ENCODE data around the gene FFAR3. TPM values are rescaled to one million over a fixed set of nuclear protein-coding genes. Genes with fewer than 3 reads are reported as not detected.

FFAR3 gene
- total and polyA plus RNA-seq, 2 of the 13 experiments (the other 11 are each of a cell fraction or from before 2014, with no cell fraction given) = not detected

DNA sequence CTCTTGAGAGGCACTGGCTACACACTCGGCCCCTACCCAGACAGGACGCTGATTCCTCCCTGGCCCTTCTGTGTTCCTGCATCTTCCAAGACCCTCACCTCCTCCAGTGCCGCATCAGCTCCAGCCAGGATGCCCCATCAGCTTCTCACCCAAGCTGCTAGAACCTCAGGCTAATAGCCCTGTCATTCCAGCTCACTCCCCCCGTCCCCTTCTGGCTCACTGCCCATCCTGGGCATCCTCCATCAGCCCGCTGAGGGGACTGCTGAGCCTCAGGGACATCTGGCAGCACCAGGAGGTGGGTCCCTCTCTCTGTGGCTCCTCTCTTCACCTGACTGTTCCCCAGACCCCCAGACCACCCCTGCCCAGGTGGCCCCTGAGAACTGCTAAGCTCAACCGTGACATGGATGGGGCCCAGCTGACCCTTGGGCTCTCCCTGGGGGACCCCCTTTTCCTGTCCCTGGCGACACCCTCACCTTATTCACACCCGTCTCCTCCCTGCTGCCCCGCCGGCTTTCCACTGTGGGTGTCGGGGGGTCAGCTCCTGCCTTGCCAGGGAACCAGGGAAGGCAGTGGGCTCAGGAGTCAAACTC is 4.8 kb downstream of the FFAR3 start (continued):
- TF ChIP-seq, protein P1, sequence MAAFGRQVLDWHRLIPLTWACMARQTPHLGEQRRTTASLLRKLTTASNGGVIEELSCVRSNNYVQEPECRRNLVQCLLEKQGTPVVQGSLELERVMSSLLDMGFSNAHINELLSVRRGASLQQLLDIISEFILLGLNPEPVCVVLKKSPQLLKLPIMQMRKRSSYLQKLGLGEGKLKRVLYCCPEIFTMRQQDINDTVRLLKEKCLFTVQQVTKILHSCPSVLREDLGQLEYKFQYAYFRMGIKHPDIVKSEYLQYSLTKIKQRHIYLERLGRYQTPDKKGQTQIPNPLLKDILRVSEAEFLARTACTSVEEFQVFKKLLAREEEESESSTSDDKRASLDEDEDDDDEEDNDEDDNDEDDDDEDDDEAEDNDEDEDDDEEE (CRISPR knock-in tag; IDR thresholded peaks at IDR 0.05) = no peak
- TF ChIP-seq SIX4 (CRISPR knock-in tag; IDR thresholded peaks at IDR 0.05) = no peak

DNA sequence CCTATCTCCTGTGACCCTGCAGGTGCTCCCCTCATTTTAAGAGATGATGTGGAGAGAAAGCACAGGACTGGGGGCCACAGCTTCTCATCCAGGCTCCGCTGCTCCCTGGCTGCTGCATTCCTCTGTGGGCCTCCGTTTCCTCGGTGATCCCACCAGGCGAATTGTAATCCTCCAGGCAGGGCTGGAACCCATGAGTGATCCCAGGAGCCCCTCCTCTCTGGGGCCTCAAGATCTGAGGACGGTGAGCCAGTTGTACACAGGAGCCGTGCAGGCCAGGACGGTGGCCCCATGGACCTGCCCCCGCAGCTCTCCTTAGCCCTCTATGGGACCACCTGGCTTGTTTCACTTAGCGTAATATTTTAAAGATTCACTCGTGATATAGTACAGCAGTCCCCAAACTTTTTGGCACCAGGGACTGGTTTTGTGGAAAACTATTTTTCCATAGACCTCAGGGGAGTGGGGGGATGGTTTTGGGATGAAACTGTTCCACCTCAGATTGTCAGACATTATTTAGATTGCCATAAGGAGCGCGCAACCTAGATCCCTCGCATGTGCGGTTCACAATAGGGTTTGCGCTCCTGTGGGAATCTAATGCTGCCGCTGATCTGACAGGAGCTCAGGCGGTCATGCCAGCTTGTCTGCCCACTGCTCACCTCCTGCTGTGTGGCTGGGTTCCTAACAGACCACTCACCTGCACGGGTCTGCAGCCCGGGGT is 5.6 kb downstream of the FFAR3 start:
- Histone ChIP-seq H2AFZ (ENCODE audit: low read length) (no peak overlapping the region), H3K79me2 (ENCODE audit: insufficient read depth, low read length) (no peaks in the 10 kb centered on the region), H3K27ac (ENCODE audit: extremely low read length, insufficient read depth, low read length) (no peak overlapping the region), H3K27me3 (ENCODE audit: control insufficient read depth in 1 of 2, insufficient read depth in 2 of 2, low read length in 2 of 2) (peaks cover 8 to 29% of the 10 kb centered on the region in 2 experiments; a peak in 4 of 5 replicates), H3K36me3 (replicated peaks in 1 of 2; ENCODE audit: control insufficient read depth in 1 of 2, insufficient read depth in 2 of 2, low read length in 2 of 2) (no peaks in the 10 kb centered on the region), H3K4me2 (ENCODE audit: low read depth, low read length) (no peak overlapping the region), H3K9me3 (ENCODE audit: low read length) (no peaks in the 10 kb centered on the region), H3K4me1 (ENCODE audit: insufficient read depth, low read length) (no peaks in the 10 kb centered on the region), H3K9ac (ENCODE audit: insufficient read depth, low read depth, low read length) (no peak overlapping the region), H3K4me3 (replicated peaks in 1 of 3; ENCODE audit: insufficient read depth in 1 of 3, low read depth in 2 of 3, low read length in 3 of 3) (no peak overlapping the region), H4K20me1 (ENCODE audit: insufficient read depth, low read length) (no peaks in the 10 kb centered on the region)
- intact Hi-C loops (cut with micrococcal nuclease; ENCODE audit: unreplicated experiment) = no loop called here
- POLR2A ChIA-PET = no interaction called here
- in situ Hi-C loops (cut with HindIII; ENCODE audit: extremely low pct_ligation_motif_present, low pct_unique_long_range_greater_than_20kb) = no loop called here
- CTCF ChIA-PET (ENCODE audit: low intra/inter-chr PET ratio, low total read pairs) = no interaction called here
- WGBS (ENCODE audit: low lambda C conversion rate) = 62% methylated on average over 11 of the region's 19 CpGs
- no TSS peak for BruUV-seq (replicated peaks)
- FAIRE-seq (no peak), DNase-seq (ENCODE audit: low spot score) (no peak), ATAC-seq (no peak)
- TF ChIP-seq MEIS2 (CRISPR knock-in tag; IDR thresholded peaks at IDR 0.05) = no peak
- TF ChIP-seq ETV5 (CRISPR knock-in tag; IDR thresholded peaks at IDR 0.05; ENCODE audit: borderline replicate concordance) = no peak
- TF ChIP-seq GPN1 (CRISPR knock-in tag; IDR thresholded peaks at IDR 0.05; ENCODE audit: borderline replicate concordance) = no peak
- no peak for TF ChIP-seq ZBTB42 (CRISPR knock-in tag; IDR thresholded peaks at IDR 0.05)
- TF ChIP-seq RCOR2 (CRISPR knock-in tag; IDR thresholded peaks at IDR 0.05) = no peak
- no peak for TF ChIP-seq ZNF562 (CRISPR knock-in tag; IDR thresholded peaks at IDR 0.05; ENCODE audit: borderline replicate concordance)
- no peak for TF ChIP-seq IRF2 (CRISPR knock-in tag; IDR thresholded peaks at IDR 0.05)
- no peak for TF ChIP-seq FOXK1 (CRISPR knock-in tag; IDR thresholded peaks at IDR 0.05; ENCODE audit: borderline replicate concordance, low read depth)
- TF ChIP-seq, protein P2, sequence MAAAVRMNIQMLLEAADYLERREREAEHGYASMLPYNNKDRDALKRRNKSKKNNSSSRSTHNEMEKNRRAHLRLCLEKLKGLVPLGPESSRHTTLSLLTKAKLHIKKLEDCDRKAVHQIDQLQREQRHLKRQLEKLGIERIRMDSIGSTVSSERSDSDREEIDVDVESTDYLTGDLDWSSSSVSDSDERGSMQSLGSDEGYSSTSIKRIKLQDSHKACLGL (CRISPR knock-in tag; IDR thresholded peaks at IDR 0.05) = no peak
- TF ChIP-seq ZNF530 (CRISPR knock-in tag; IDR thresholded peaks at IDR 0.05; ENCODE audit: low read depth) = no peak
- no peak for TF ChIP-seq REXO4 (CRISPR knock-in tag; IDR thresholded peaks at IDR 0.05; ENCODE audit: borderline replicate concordance)
- TF ChIP-seq, protein P3, sequence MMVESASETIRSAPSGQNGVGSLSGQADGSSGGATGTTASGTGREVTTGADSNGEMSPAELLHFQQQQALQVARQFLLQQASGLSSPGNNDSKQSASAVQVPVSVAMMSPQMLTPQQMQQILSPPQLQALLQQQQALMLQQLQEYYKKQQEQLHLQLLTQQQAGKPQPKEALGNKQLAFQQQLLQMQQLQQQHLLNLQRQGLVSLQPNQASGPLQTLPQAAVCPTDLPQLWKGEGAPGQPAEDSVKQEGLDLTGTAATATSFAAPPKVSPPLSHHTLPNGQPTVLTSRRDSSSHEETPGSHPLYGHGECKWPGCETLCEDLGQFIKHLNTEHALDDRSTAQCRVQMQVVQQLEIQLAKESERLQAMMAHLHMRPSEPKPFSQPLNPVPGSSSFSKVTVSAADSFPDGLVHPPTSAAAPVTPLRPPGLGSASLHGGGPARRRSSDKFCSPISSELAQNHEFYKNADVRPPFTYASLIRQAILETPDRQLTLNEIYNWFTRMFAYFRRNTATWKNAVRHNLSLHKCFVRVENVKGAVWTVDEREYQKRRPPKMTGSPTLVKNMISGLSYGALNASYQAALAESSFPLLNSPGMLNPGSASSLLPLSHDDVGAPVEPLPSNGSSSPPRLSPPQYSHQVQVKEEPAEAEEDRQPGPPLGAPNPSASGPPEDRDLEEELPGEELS (CRISPR knock-in tag; IDR thresholded peaks at IDR 0.05) = no peak
- no peak for TF ChIP-seq ZNF496 (CRISPR knock-in tag; IDR thresholded peaks at IDR 0.05; ENCODE audit: insufficient replicate concordance)
- TF ChIP-seq ZBTB1 (CRISPR knock-in tag; IDR thresholded peaks at IDR 0.05; ENCODE audit: borderline replicate concordance) = no peak
- no peak for TF ChIP-seq ASH2L (IDR thresholded peaks at IDR 0.05; ENCODE audit: insufficient read length, low read depth, low read length)
- no peak for TF ChIP-seq ISX (CRISPR knock-in tag; conservative IDR thresholded peaks at IDR 0.05)
- TF ChIP-seq ONECUT2 (CRISPR knock-in tag; IDR thresholded peaks at IDR 0.05) = no peak
- TF ChIP-seq KLF11 (CRISPR knock-in tag; IDR thresholded peaks at IDR 0.05) = no peak
- TF ChIP-seq TOPORS (CRISPR knock-in tag; IDR thresholded peaks at IDR 0.05) = no peak
